GM23248 (cell line): ENCODE measurements around the gene SMPX.

ENCODE experiments used
- EZH2 ChIP-seq: fragments of 200-600 bp; sonication (generic); IDR thresholded peaks from 2 replicates; pipeline ENCODE4 v1.6.1; 2018; ENCODE audit warnings: antibody characterized with exemption, mild to moderate bottlenecking; ENCODE audit not compliant: insufficient read depth, poor library complexity, severe bottlenecking
- EZH2phosphoT487 ChIP-seq: fragments of 200-600 bp; sonication (generic); IDR thresholded peaks from 2 replicates; pipeline ENCODE4 v1.6.1; 2018; ENCODE audit warnings: antibody characterized with exemption, moderate library complexity, mild to moderate bottlenecking, low read depth; ENCODE audit not compliant: insufficient read depth

DNA sequence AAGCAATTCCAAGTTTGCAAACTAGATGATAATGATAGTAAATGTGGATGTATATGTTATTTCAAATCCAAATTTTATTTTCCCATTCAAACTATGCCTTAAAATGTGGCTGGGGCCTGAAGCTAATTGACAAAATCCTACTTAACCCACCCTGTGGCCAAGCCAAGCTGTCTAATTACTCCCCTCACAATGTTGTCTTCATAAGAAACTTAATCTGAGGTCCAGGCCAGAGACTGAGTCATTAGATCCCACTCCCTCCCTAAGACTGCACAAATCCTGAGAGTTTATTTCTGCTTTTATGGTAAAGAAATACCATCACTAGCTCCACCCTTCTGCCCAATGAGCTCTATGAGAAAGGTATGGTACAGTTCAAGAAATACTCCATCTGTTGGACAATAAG lies 16.6 kb downstream of the SMPX start:
- TF ChIP-seq EZH2 (no peak), EZH2phosphoT487 (no peak)
